Heart left ventricle (tissue), 13 donors: ENCODE measurements around the gene THSD7B.

Experiments used
- POLR2A ChIP-seq, 2 donors: fragments of 450-650 bp; IDR thresholded peaks; one replicate each; pipeline ENCODE4 v1.6.1; 2017; ENCODE audit warnings: antibody characterized with exemption in 2 of 2, mild to moderate bottlenecking in 2 of 2, moderate library complexity in 2 of 2
- TF ChIP-seq, protein P1 (sequence below), 12 donors: fragments of 200-600 bp; sonication (generic) in 4 of 12; IDR thresholded peaks; one replicate each; pipeline versions ENCODE4 v1.5.0 to v1.8.0; 2018 to 2022; ENCODE audit warnings: antibody characterized with exemption in 12 of 12, mild to moderate bottlenecking in 5 of 12
- donor health status: ischemic (EF 13 %, LVEDD 7.1; RV severe dilation, severe dysfunction).
- donor health status: DM: no; HTN: yes; CAD: no.
- donor health status: DM: no; HTN: no; CAD: no.
- donor health status: ischemic (EF 25% LVEDD 6.9; RV normal size, moderate dysfunction).
- donor health status: ischemic (EF 25% LVEDD 5.7; RV mildly dilated, moderate dysfunction).
- donor health status: ischemic (EF 35%, LVEDD 5.7; RV mildly dilated, moderate dysfunction).
- donor health status: nonischemic (EF 11% LVEDD 7.7; RV severe dilation, severe dysfunction).
- donor health status: DM: yes; HTN: yes; CAD: no.
- donor health status: PGD.
- donor health status: ischemic (EF 29% LVEDD 5.4; RV normal size, mild dysfunction).
- donor health status: nonischemic (EF 23%, LVEDD 6.1; RV moderate dilation, normal function).

GRCh38 chr2:137210039-137210438 lies 444.7 kb downstream of the THSD7B start:
- TF ChIP-seq, protein P1, sequence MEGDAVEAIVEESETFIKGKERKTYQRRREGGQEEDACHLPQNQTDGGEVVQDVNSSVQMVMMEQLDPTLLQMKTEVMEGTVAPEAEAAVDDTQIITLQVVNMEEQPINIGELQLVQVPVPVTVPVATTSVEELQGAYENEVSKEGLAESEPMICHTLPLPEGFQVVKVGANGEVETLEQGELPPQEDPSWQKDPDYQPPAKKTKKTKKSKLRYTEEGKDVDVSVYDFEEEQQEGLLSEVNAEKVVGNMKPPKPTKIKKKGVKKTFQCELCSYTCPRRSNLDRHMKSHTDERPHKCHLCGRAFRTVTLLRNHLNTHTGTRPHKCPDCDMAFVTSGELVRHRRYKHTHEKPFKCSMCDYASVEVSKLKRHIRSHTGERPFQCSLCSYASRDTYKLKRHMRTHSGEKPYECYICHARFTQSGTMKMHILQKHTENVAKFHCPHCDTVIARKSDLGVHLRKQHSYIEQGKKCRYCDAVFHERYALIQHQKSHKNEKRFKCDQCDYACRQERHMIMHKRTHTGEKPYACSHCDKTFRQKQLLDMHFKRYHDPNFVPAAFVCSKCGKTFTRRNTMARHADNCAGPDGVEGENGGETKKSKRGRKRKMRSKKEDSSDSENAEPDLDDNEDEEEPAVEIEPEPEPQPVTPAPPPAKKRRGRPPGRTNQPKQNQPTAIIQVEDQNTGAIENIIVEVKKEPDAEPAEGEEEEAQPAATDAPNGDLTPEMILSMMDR (IDR thresholded peaks at IDR 0.05), result no peak
- no peak for TF ChIP-seq POLR2A (IDR thresholded peaks at IDR 0.05)
